NT2/D1 (cell line): ENCODE results near the gene DDX51.

Experiments
- SUZ12 ChIP-seq: IDR thresholded peaks from 2 replicates; pipeline ENCODE4 v1.6.1; 2011; ENCODE audit not compliant: insufficient read length, insufficient read depth; ENCODE audit errors: extremely low read depth
- YY1 ChIP-seq: IDR thresholded peaks from 2 replicates; pipeline ENCODE4 v1.6.1; 2011; ENCODE audit not compliant: insufficient read length, insufficient read depth
- ZNF274 ChIP-seq: IDR thresholded peaks from 2 replicates; pipeline ENCODE4 v1.6.1; 2011; ENCODE audit warnings: mild to moderate bottlenecking, low read depth, low read length

- TF ChIP-seq ZNF274: no peak
- no peak for TF ChIP-seq YY1
- TF ChIP-seq SUZ12: no peak
These were observed 31.6 kb upstream of the DDX51 start for GRCh38 chr12:132175496-132176384.
